IMR-90 (cell line): ENCODE data around the gene ZNF282. TPM values are rescaled to one million over a fixed set of nuclear protein-coding genes. Genes with fewer than 3 reads are reported as not detected.

Experiments
- ATAC-seq: fragments of 200-7000 bp; cut with Tn5 transposase; 2 replicates; pipeline ENCODE4 v1.9.1; 2020; ENCODE audit warnings: low read depth, mild to moderate bottlenecking, moderate library complexity
- BruUV-seq: library from RNA; stranded (reverse); fragments of 400-500 nt; replicated peaks from 2 replicates; lab custom pipeline; 2021; lab: Mats Ljungman, UMichigan
- CTCF ChIA-PET: fragments of 300-600 bp; formaldehyde crosslinking; extraction: SDS; loops from one replicate; lab custom pipeline; 2021; ENCODE audit warnings: antibody characterized with exemption; lab: Yijun Ruan, JAX
- POLR2A ChIA-PET: fragments of 300-600 bp; sonication (Branson Sonifier 250); formaldehyde crosslinking; loops from one replicate; lab custom pipeline; 2022; ENCODE audit warnings: antibody characterized with exemption; ENCODE audit not compliant: unreplicated experiment; lab: Charles Lee
- DNase-seq: peaks from one replicate; pipeline ENCODE4 v3.0.0; 2013
- H2AFZ ChIP-seq: replicated peaks from 2 replicates; pipeline ENCODE3; 2013; ENCODE audit warnings: low read length, mild to moderate bottlenecking; ENCODE audit not compliant: poor library complexity
- H2AK5ac ChIP-seq: 2 replicates; pipeline ENCODE4 v1.6.1; 2013; ENCODE audit warnings: low read depth, low read length, inconsistent platforms
- H2AK9ac ChIP-seq: replicated peaks from 2 replicates; pipeline ENCODE3; 2013; ENCODE audit warnings: mild to moderate bottlenecking, low read depth, low read length, moderate library complexity; ENCODE audit not compliant: poor library complexity
- H2BK120ac ChIP-seq: 2 replicates; pipeline ENCODE4 v1.6.1; 2013; ENCODE audit warnings: low read depth, low read length, inconsistent platforms
- H2BK15ac ChIP-seq: 3 replicates; pipeline ENCODE4 v1.6.1; 2013; ENCODE audit warnings: low read depth, low read length, inconsistent platforms
- H2BK20ac ChIP-seq: 2 replicates; pipeline ENCODE4 v1.6.1; 2013; ENCODE audit warnings: low read depth, mild to moderate bottlenecking, inconsistent platforms, low read length, moderate library complexity
- H2BK5ac ChIP-seq: 2 replicates; pipeline ENCODE4 v1.6.1; 2013; ENCODE audit warnings: mild to moderate bottlenecking, low read depth, low read length, inconsistent platforms; ENCODE audit not compliant: poor library complexity, severe bottlenecking
- H3K14ac ChIP-seq: replicated peaks from 2 replicates; pipeline ENCODE4 v1.6.1; 2013; ENCODE audit warnings: low read depth, low read length, inconsistent platforms
- H3K18ac ChIP-seq: 2 replicates; pipeline ENCODE4 v1.6.1; 2013; ENCODE audit warnings: low read depth, low read length, control low read depth
- H3K23ac ChIP-seq: 2 replicates; pipeline ENCODE4 v1.6.1; 2013; ENCODE audit warnings: low read depth, low read length, inconsistent platforms
- H3K27ac ChIP-seq: 2 replicates; pipeline ENCODE4 v1.5.1; 2013; ENCODE audit warnings: mild to moderate bottlenecking, control low read depth, low read length; ENCODE audit not compliant: insufficient read depth
- H3K27me3 ChIP-seq: 2 replicates; pipeline ENCODE4 v1.6.1; 2013; ENCODE audit warnings: low read length; ENCODE audit not compliant: control insufficient read depth, insufficient read depth
- H3K36me3 ChIP-seq: 2 replicates; pipeline ENCODE4 v1.6.1; 2013; ENCODE audit warnings: low read length, mixed read lengths; ENCODE audit not compliant: control insufficient read depth, insufficient read depth
- H3K4ac ChIP-seq: 2 replicates; pipeline ENCODE4 v1.6.1; 2013; ENCODE audit warnings: low read depth, low read length, inconsistent platforms
- H3K4me1 ChIP-seq: 2 replicates; pipeline ENCODE4 v1.6.1; 2013; ENCODE audit warnings: low read length, mixed read lengths; ENCODE audit not compliant: control insufficient read depth, insufficient read depth
- H3K4me2 ChIP-seq: 2 replicates; pipeline ENCODE4 v1.6.1; 2013; ENCODE audit warnings: low read depth, mild to moderate bottlenecking, control low read depth, low read length, moderate library complexity
- H3K4me3 ChIP-seq: 2 replicates; pipeline ENCODE4 v1.5.1; 2013; ENCODE audit warnings: low read depth, mild to moderate bottlenecking, control low read depth, low read length, moderate library complexity; ENCODE audit not compliant: insufficient read depth
- H3K56ac ChIP-seq: 2 replicates; pipeline ENCODE4 v1.6.1; 2013; ENCODE audit warnings: low read length, inconsistent platforms; ENCODE audit not compliant: insufficient read depth; ENCODE audit errors: extremely low read depth
- H3K79me1 ChIP-seq, 2 experiments: 2 replicates each; pipeline ENCODE4 v1.6.1; 2013; ENCODE audit warnings: low read length in 2 of 2, inconsistent platforms in 1 of 2, low read depth in 1 of 2
- H3K9ac ChIP-seq: 2 replicates; pipeline ENCODE4 v1.6.1; 2013; ENCODE audit warnings: low read depth, low read length, control low read depth
- H3K9me1 ChIP-seq: 2 replicates; pipeline ENCODE4 v1.6.1; 2013; ENCODE audit warnings: low read length, inconsistent platforms; ENCODE audit not compliant: insufficient read depth
- H3K9me3 ChIP-seq: 2 replicates; pipeline ENCODE4 v1.6.1; 2013; ENCODE audit warnings: low read length; ENCODE audit not compliant: control insufficient read depth, insufficient read depth
- H4K20me1 ChIP-seq: 2 replicates; pipeline ENCODE4 v1.6.1; 2013; ENCODE audit warnings: low read length, inconsistent platforms; ENCODE audit not compliant: insufficient read depth
- H4K5ac ChIP-seq: 2 replicates; pipeline ENCODE4 v1.6.1; 2013; ENCODE audit warnings: mild to moderate bottlenecking, low read depth, low read length, control low read depth
- H4K8ac ChIP-seq, 2 experiments: 2 replicates each; pipeline ENCODE4 v1.6.1; 2013; ENCODE audit warnings: low read depth in 2 of 2, low read length in 2 of 2, control low read depth in 1 of 2, inconsistent platforms in 1 of 2
- H4K91ac ChIP-seq: 2 replicates; pipeline ENCODE4 v1.6.1; 2013; ENCODE audit warnings: low read depth, low read length, inconsistent platforms; ENCODE audit not compliant: insufficient read depth
- BHLHE40 ChIP-seq: fragments of 150-350 bp; IDR thresholded peaks from 2 replicates; pipeline ENCODE4 v1.6.1; 2016; ENCODE audit warnings: mild to moderate bottlenecking, low read depth, low read length
- CEBPB ChIP-seq: IDR thresholded peaks from 2 replicates; pipeline ENCODE4 v1.6.1; 2012; ENCODE audit warnings: low read depth, low read length, improper control_type of control experiment
- CHD1 ChIP-seq: IDR thresholded peaks from 2 replicates; pipeline ENCODE4 v1.6.1; 2012; ENCODE audit warnings: low read depth, low read length, improper control_type of control experiment
- FOS ChIP-seq: fragments of 150-350 bp; IDR thresholded peaks from 2 replicates; pipeline ENCODE4 v1.6.1; 2016; ENCODE audit warnings: low read depth, low read length
- MAFK ChIP-seq: IDR thresholded peaks from 2 replicates; pipeline ENCODE4 v1.6.1; 2012; ENCODE audit warnings: low read depth, low read length, improper control_type of control experiment
- MAZ ChIP-seq: IDR thresholded peaks from 2 replicates; pipeline ENCODE4 v1.6.1; 2012; ENCODE audit warnings: low read depth, mild to moderate bottlenecking, low read length, improper control_type of control experiment, moderate library complexity, borderline replicate concordance
- NFE2L2 ChIP-seq: fragments of 150-350 bp; IDR thresholded peaks from 2 replicates; pipeline ENCODE4 v1.6.1; 2016; ENCODE audit warnings: low read depth, mild to moderate bottlenecking, low read length
- RCOR1 ChIP-seq: IDR thresholded peaks from 2 replicates; pipeline ENCODE4 v1.6.1; 2012; ENCODE audit warnings: mild to moderate bottlenecking, low read length, improper control_type of control experiment; ENCODE audit not compliant: insufficient replicate concordance
- RFX5 ChIP-seq: IDR thresholded peaks from 2 replicates; pipeline ENCODE4 v1.8.0; 2012; ENCODE audit warnings: low read depth, mild to moderate bottlenecking, low read length, moderate library complexity
- SMC3 ChIP-seq: fragments of 150-350 bp; IDR thresholded peaks from 2 replicates; pipeline ENCODE4 v1.6.1; 2016; ENCODE audit warnings: low read depth, mild to moderate bottlenecking, antibody characterized with exemption, low read length, moderate library complexity
- WGBS, 2 experiments: methylation state at CpG; one replicate each; pipeline versions ENCODE4 v1.1.5 to v1.1.7; 2013; ENCODE audit warnings: missing lambda C conversion rate in 2 of 2; ENCODE audit not compliant: insufficient read length in 1 of 2; ENCODE audit errors: extremely low coverage in 2 of 2; 5-methylcytosine and 5-hydroxymethylcytosine counted together
- dilution Hi-C: fragments of 300-500 bp; cut with HindIII; formaldehyde crosslinking; loops from one replicate; pipeline ENCODE4 v1.14.3; 2018; ENCODE audit warnings: low sequenced_read_pairs; ENCODE audit not compliant: unreplicated experiment
- in situ Hi-C: fragments of 300-500 bp; cut with MboI; formaldehyde crosslinking; loops from 3 replicates; pipeline ENCODE4 v1.14.3; 2019; ENCODE audit warnings: low sequenced_read_pairs, inconsistent platforms, mixed read lengths
- intact Hi-C: fragments of 100-400 bp; cut with micrococcal nuclease; formaldehyde crosslinking; loops from 2 replicates; pipeline ENCODE4 v1.10.0; 2022
- polyA plus RNA-seq, 3 experiments: library from polyadenylated mRNA; depleted of rRNA; stranded (reverse); fragments of >200 nt; gene quantifications; 2 replicates each; pipeline ENCODE4 v1.2.3, GENCODE V29; 2012; ENCODE audit warnings: low replicate concordance in 1 of 3
- total RNA-seq: library from RNA; depleted of rRNA; stranded (reverse); fragments of >200 nt; gene quantifications from 2 replicates; pipeline ENCODE4 v1.2.3, GENCODE V29; 2012
- TF ChIP-seq, protein P1 (sequence below): conservative IDR thresholded peaks from 2 replicates; pipeline ENCODE4 v1.5.1; 2012; ENCODE audit warnings: mild to moderate bottlenecking, low read depth, low read length, improper control_type of control experiment
- TF ChIP-seq, protein P2 (sequence below): fragments of 150-350 bp; IDR thresholded peaks from 2 replicates; pipeline ENCODE4 v1.6.1; 2017; ENCODE audit warnings: mild to moderate bottlenecking, antibody characterized with exemption, low read length, low read depth
- TF ChIP-seq, protein P3 (sequence below): fragments of 150-350 bp; IDR thresholded peaks from 2 replicates; pipeline ENCODE4 v1.6.1; 2016; ENCODE audit warnings: low read depth, mild to moderate bottlenecking, low read length, moderate library complexity, borderline replicate concordance

ZNF282 gene
- total and polyA plus RNA-seq, 2 of the 4 experiments (the other 2 are of a cell fraction) = 7.2 to 11.9 TPM

DNA sequence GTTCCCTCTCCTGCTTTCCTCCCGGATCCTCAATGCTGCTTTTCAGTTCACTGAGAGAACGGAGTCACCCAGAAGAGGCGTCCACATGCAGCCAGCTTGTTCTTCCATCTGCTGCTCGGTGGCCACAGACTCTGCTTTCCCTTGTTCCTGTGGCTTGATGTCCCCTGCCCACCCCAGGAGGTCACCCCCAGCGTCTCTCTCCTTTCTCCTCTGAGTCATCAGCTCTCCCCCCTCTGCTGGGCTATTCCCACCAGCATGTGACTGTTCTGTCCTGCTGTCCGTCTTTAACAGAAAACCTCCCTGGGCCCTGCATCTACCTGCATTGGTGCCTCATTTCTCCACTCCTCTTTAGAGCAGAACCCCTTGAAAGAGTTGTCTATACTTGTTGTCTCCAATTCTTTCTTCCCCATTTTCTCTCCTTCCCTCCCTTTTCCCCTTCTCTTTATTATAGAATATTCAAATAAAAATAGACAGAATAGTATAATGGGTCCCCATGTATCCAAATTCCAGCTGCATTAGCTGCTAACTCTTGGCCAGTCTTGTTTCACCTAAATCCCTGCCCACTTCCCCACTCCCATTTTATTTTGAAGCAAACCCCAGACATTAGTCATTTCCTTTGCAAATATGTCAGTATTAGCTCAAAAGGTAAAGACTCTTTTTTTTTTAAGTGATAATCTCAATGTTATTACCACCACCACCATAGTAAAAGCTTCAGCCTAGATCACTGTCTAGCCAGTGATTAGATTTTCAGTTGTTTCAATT lies 4.1 kb downstream of the ZNF282 start (continued):
- TF ChIP-seq RCOR1 = no peak

DNA sequence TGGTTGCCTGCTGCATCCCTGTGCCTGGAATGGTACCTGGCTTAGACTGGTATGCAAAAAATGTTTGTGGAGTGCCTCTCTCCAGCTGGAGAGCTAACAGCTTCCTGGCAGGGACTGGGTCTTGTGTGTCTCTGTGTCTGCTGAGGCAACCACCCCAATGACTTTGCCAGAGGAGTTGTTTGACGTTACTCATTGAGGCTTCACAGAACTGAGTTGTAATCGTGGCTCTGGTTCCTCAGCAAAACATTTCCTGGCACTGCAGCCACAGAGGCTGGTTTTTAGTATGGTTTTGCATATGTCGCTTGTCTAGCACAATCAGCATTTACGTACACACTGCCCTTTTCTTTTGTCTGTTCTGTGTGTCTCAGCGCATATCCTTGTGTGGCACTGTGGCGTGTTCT lies 7.5 kb downstream of the ZNF282 start:
- peak; percentile 31 for DNase-seq
- Histone ChIP-seq H3K4me3 (no peak overlapping the region), H2AK9ac (no peak overlapping the region), H3K4me1 (no peaks in the 10 kb centered on the region), H4K5ac (no peak overlapping the region), H3K18ac (no peak overlapping the region), H4K20me1 (peaks cover 22% of the 10 kb centered on the region), H2AFZ (no peak overlapping the region), H3K4me2 (no peak overlapping the region), H3K9me3 (no peaks in the 10 kb centered on the region), H3K23ac (no peak overlapping the region), H4K91ac (no peak overlapping the region), H2BK20ac (no peak overlapping the region), H3K14ac (no peak overlapping the region), H3K56ac (no peak overlapping the region), H3K9me1 (peaks cover 21% of the 10 kb centered on the region), H2BK15ac (no peak overlapping the region), H3K27me3 (no peaks in the 10 kb centered on the region), H3K27ac (no peak overlapping the region), H3K36me3 (peaks cover 70% of the 10 kb centered on the region), H4K8ac (no peak overlapping the region), H2BK5ac (peak overlapping the region; percentile 41), H2AK5ac (no peak overlapping the region), H3K79me1 (peaks cover 38 to 76% of the 10 kb centered on the region in 2 experiments), H3K4ac (no peak overlapping the region), H3K9ac (no peak overlapping the region), H2BK120ac (no peak overlapping the region)
- in situ Hi-C loops = no loop called here
- dilution Hi-C loops = no loop called here
- ChIA-PET CTCF (no interaction called here), POLR2A (no interaction called here)
- TF ChIP-seq CEBPB = no peak
- TF ChIP-seq FOS = no peak
- no peak for TF ChIP-seq MAZ
- no peak for TF ChIP-seq NFE2L2
- TF ChIP-seq, protein P1, sequence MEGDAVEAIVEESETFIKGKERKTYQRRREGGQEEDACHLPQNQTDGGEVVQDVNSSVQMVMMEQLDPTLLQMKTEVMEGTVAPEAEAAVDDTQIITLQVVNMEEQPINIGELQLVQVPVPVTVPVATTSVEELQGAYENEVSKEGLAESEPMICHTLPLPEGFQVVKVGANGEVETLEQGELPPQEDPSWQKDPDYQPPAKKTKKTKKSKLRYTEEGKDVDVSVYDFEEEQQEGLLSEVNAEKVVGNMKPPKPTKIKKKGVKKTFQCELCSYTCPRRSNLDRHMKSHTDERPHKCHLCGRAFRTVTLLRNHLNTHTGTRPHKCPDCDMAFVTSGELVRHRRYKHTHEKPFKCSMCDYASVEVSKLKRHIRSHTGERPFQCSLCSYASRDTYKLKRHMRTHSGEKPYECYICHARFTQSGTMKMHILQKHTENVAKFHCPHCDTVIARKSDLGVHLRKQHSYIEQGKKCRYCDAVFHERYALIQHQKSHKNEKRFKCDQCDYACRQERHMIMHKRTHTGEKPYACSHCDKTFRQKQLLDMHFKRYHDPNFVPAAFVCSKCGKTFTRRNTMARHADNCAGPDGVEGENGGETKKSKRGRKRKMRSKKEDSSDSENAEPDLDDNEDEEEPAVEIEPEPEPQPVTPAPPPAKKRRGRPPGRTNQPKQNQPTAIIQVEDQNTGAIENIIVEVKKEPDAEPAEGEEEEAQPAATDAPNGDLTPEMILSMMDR = no peak
- TF ChIP-seq RFX5 = no peak
- TF ChIP-seq, protein P2, sequence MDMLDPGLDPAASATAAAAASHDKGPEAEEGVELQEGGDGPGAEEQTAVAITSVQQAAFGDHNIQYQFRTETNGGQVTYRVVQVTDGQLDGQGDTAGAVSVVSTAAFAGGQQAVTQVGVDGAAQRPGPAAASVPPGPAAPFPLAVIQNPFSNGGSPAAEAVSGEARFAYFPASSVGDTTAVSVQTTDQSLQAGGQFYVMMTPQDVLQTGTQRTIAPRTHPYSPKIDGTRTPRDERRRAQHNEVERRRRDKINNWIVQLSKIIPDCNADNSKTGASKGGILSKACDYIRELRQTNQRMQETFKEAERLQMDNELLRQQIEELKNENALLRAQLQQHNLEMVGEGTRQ = no peak
- no peak for TF ChIP-seq SMC3
- no peak for TF ChIP-seq BHLHE40
- TF ChIP-seq, protein P3, sequence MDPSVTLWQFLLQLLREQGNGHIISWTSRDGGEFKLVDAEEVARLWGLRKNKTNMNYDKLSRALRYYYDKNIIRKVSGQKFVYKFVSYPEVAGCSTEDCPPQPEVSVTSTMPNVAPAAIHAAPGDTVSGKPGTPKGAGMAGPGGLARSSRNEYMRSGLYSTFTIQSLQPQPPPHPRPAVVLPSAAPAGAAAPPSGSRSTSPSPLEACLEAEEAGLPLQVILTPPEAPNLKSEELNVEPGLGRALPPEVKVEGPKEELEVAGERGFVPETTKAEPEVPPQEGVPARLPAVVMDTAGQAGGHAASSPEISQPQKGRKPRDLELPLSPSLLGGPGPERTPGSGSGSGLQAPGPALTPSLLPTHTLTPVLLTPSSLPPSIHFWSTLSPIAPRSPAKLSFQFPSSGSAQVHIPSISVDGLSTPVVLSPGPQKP = no peak
- TF ChIP-seq CHD1 = no peak
- no peak for TF ChIP-seq MAFK
- WGBS, 2 experiments = 83% methylated on average over 2 of the region's 6 CpGs; no CpG with 5 or more reads in 1 of the 2 experiments
- intact Hi-C loops = no loop called here
- no TSS peak for BruUV-seq
- no peak for ATAC-seq
